HG03175 (cell line): ENCODE data around the gene KCNIP4.
"Not testable (repeated sequence)": the region's sequence is repeated elsewhere in the genome, so short reads cannot be mapped to it uniquely, and the experiment has no call there.

Source experiments
- ATAC-seq: cut with Tn5 transposase; IDR thresholded peaks from one replicate; pipeline ENCODE4 v1.9.1; 2021; ENCODE audit warnings: mild to moderate bottlenecking, moderate library complexity; ENCODE audit not compliant: unreplicated experiment

KCNIP4 gene

DNA sequence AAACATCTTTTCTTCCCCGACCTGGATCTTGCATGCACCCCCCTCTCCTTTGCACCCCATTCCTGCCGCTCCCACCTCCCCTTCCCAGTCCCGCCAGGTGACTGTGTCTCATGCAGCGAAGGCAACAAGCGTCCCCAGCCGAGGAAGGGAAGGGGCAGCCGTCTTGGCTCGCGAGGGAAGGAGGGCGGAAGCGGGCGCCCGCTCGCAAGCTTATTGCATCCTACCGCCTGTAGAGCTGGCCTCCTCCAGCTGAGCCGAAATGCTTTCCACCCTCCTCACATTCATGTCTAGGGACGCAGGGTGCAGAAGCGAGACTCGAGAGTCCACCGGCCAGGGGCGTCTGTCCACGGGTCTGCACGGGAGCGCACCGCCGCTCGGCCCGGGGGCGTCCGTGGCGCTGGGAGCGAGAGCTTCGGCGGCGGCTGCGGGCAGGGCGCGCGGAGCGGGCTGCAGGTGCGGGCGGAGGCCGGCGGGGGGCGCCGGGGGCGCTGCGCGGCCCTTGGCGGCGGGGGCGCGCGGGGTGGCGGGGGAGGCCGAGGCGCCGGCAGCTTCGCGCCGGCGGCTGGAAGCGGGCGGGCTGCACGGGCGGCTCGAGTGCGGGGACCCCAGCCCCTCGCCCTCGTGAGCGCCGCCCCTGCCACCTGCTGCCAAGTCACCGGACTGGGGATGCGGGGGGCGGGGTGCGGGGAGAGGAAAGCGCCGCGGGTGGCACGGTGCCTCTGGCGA, at the start of gene KCNIP4:
Gene KCNIP4 (minus strand): TSS at position 426 of the 726 bp plus-strand sequence.
- no peak for ATAC-seq

DNA sequence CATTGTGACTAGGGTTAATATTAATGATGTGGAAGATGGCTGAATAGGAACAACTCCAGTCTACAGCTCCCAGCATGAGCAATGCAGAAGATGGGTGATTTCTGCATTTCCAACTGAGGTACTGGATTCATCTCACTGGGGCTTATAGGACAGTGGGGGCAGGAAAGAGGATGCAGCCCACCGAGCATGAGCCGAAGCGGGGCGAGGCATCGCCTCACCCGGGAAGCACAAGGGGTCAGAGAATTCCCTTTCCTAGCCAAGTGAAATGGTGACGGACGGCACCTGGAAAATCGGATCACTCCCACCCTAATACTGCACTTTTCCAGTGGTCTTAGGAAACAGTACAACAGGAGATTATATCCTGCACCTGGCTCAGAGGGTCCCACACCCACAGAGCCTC, 48.0 kb upstream of the KCNIP4 start:
- ATAC-seq, result not testable (repeated sequence)

DNA sequence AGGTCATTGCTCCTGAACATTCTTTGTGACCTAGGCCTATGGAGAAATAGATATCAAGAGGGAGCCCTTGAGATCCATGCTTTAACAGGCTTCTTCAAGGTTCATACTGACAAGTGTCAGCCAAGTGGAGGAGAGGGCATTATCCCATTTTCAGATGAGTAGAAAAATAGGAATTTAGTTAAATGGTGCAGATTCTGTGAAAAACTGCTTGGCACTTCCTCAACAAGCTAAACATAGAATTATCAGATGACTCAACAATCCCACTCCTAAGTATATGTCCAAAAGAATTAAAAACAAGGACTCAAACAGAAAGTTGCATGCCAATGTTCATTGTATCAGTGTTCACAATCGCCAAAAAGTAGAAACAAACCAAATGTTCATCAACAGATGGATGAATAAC, 43.8 kb upstream of the KCNIP4 start:
- no peak for ATAC-seq

DNA sequence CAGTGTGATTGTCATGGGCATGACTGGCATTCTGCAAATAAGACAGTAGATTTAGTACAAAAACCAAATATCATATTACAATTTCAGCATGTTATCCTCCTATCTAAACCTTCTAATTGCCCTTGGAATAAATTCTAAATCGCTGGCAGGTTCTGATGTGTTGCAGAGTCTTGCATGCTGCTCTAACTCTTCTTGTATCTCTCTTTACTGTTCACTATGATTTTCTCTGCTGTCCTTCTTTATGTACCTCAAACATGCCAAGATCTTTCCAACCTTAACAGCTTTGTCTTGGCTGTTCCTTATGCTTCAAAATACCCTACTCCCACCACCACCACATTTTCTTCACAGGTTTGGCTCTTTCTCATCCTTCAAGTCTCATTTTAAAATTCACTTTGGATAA, 43.0 kb upstream of the KCNIP4 start:
- ATAC-seq, result no peak

DNA sequence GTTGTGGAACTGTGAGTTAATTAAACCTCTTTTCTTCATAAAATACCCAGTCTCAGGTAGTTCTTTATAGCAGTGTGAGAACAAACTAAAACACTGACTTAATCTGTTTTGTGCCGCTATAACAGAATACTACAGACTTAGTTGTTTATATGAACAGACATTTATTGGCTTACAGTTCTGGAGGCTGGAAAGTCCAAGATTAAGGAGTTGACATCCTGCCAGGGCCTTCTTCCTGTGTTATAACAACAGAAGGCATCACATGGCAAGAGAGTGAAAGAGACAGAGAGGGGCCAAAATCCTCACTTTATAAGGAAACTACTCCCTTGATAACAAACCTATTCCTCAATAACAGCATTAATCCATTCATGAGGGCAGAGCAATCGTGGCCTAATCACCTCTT, 42.5 kb upstream of the KCNIP4 start:
- ATAC-seq, result no peak

DNA sequence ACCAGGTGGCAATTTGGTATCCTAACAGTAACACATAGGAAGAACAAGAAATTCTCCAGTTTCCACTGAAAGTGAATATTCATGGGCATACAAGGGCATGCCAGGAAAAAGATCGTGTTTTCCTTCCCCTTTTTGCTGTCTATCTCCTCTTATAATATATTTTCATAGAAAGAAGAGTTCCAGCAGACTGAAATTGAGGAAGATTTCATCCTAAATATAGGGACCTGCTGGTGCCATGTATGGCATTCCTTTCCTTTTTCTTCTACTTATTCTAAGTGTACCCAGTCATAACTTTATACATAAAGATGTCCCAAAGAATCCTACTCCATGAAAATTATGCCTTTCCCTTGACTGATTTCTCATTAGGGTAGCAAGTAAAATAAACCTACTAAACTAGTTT, 40.8 kb upstream of the KCNIP4 start:
- no peak for ATAC-seq

DNA sequence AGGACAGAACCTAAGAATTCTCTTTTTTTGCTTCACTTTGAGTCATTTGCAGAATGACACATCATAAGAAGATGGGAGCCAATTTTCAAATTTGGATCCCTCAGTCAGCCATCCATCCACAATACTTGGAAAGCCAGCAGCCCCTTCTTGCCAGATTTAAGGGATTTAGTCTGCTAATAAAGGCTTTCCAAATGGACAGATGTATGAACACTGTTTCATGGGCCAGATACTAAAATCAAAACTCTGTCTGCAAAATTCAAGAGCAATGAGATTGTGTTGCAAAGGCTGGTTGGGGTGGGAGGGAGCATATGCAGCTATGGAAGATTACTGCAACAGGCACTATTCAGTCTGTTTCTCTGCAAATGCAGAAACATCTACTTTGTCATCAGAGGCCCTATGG, 37.7 kb upstream of the KCNIP4 start:
- ATAC-seq, result no peak

DNA sequence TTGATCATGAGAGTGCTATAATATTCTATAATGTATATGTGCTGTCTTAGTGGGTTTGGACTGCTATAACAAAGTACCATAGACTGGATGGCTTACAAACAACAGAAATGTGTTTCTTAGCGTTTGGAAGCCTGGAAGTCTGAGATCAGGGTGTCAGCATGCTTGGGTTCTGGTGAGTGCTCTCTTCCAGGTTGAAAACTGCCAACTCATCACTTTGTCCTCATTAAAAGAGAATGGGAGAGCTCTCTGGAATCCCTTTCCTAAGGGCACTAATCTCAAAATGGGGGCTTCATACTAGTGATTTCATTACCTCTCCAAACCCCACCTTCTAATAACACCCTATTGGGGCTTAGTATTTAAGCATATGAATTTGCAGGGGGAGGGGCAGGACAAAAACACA, 33.5 kb upstream of the KCNIP4 start:
- ATAC-seq, result no peak

DNA sequence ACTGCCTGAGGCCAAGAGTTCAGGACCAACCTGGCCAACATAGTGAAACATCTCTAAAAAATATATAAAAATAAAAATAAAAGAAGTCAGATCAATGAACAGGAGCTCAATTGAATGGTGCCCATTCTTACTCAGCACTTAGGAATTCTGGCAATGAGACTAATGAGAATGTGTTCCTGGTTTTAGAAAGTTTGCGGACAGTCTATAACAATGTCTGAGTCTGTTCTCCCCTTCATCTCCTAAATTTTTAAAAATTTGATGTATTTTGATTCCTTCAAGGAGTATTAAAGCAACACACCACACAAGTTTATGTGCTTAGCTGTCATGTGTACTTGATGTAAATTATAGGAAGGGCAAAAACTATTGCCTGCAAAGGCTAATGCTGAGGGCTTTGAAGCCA, 30.6 kb upstream of the KCNIP4 start:
- ATAC-seq, result no peak

DNA sequence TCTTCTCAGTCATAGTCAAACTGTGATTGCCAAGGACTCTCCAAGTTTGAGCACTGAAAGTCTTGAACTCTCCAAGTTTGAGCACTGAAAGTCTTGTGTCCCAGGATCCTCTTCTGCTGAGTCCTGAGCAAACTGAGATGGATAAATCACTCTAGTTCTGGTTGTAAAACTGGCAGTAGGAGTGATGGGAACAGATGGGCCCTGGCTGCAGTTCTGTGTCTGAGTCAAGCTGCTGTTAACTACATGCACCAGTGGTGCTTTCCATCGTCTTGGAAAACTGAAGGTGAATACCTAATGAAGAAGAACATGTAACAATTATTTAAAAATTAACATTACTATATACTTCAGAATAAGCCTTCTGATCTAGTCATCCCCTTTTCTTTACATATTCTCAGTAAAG, 27.6 kb upstream of the KCNIP4 start:
- ATAC-seq, result no peak

DNA sequence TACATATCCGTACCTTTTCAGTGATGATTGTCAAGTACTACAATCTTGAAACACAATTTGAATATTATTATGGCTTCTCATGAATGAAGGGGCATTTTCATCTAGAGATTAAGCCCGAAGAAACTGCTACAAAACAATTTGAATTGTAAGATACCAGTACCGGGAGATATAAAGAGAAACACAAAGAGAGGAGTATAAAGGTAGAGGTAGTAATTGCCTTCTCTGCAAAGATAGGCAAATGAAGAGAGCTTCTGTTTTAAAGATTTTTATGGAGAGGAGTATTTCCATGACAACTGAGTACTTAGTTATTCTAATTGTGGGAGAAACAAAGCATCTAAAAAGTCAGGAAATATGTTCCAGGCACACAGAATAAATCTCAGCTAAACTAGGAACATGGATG, 25.3 kb upstream of the KCNIP4 start:
- ATAC-seq, result no peak

DNA sequence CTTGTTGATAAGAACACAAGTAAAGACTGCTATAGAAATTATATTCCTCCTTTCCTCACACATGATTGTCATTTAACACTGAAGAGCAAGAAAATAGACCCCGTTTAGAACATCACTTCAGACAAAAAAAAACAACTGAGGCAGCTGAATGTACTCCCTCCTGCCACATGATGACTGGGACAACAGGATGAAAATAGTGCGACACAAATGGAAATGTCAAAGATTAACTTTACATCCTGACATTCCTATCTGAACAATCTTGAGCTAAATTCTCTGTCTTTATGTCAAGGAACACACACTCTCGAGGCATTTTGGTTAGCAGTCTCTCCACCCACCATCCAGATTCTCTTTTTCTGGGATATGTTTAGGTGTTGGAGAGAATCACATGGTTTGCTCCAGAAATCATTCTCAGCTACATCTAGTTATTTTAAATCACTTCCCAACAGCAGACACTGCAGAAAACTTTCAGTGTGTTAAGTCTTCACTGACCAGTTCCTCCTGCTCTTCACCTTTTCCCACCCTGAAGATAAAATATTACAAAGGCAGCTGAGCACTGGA, 16.3 kb upstream of the KCNIP4 start:
- ATAC-seq, result no peak

DNA sequence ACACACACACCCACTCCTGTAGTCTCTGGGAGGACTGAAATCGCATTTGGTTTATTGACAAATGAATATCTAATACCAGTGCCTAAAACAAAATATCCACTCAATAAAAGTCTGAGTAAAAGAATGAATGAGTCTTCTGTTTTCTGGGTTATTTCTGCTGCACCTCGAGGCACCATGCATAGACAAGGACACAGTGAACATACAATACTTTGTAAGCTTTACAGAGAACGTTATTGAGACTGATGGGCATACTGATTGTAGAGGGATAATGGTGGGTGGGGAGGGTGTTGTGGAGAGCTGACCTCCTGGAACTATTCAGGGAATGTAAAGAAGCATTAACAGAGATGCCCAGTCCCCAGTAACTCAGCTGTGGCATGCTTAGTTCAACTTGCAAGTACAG, 14.1 kb upstream of the KCNIP4 start:
- no peak for ATAC-seq

DNA sequence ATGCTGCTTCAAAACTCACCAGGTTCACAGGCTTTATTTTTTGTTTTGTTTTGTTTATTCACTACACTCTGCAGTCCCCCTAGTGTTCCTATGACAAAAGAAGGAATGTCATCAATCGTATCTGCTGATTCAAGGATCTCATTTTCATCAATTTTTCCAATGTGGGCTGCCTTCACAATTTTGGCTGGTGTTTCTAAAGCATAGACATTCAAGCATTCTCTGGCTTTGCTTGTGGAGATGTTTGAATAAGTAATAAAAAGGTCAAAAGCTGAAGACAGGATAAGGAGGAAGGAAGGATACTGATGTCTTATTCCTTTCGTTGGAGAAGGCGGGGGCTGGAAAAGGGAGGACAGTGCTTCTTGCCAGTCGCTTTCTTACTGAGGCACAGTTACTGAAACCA, 12.2 kb upstream of the KCNIP4 start:
- no peak for ATAC-seq

DNA sequence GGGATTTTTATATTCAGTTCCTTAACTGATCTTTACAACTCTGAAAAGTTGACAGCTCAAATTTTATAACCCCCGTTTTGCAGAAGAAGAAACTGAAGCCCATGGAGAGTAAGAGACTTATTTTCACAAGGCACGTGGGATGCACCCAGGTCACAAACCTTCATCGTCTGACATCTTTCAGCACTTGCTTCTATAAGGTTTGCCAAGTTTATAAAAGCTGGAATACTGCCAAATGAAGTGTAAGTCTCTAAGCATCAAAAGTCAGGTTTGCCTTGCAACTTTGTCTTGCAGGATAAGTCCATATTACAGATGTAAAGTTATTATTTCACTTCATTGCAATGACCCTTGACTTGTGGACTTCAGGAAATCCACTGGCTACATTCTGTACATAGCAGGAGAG, 6.3 kb upstream of the KCNIP4 start:
- ATAC-seq, result no peak

DNA sequence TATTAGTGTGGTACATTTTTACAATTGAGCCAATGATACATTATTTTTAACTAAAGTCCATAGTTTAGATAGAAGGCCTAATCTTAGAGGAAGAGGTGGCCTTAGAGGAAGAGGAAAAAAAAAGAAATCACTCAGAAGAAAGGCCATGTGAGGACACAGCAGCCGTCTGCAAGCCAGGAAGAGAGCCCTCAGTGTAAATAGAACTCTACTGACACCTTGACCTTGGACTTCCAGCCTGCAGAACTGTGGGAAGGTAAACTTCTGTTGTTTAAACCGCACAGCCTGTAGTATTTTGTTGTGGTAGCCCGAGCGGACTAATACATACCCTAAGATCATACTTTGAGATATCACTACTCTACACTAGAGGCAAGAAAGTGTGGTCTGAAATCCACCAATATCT, 5.1 kb upstream of the KCNIP4 start:
- no peak for ATAC-seq

DNA sequence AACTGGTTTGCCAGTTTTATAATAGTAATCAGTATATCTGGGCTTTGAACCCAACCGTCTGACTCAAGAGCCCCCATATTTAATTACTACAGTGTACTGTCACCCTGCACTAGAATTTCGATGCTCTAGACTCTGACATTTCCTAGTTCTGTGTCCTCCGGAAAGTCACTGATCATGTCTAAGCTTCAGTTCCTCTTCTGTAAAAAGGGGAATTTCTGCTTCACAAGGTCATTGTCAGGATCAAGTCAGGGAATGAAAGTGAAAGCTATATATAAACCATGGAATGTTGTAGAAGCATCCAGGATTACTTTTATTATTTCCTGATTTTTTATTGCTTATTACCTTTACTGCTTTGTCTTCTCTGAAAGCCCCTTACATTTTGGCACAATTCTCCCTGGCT, 4.0 kb upstream of the KCNIP4 start:
- ATAC-seq, result no peak

DNA sequence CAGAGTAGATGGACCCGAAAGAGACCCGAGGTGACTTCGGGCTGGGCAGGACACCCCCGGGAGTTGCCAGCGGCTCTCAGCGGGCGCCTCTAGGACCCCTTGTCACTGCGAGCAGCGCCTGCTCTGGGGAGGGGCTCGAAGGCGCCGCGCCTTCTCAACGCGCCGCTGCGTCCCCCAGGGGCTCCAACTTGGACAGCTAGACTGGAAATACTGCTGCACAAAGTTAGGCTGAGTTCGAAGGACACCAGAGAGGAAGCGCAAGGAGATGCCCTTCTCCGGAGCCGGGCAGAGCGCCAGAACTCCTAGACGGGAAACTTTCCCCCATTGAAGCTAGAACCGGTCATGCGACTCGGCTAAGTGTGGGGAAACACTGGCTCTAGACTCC, 493 bp upstream of the KCNIP4 start:
- ATAC-seq, result no peak

DNA sequence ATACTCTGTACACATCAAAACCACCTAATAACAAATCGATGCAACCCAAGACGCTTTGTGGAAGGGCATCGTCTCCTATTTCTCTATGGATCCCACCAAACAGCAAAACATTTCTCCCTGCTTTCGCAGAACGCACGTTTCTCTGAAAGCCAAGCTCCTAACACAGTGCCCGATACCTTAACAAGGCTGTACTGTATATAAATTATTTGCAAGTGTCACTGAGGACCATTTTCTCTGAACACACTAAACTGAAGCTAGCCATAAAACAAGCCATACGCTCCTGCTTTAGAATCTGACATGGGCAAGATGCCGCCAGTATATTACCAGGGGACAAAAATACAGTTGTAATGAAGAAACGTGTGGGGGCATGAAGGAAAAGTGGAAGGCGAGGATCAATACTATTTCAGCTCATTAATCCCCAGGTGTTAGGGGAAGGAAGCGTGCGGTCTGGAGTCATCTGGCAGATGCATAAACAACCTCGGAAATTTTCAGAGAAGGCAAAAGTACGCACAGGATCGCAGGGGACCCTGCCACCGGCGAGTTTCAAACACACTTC, 703 bp downstream of the KCNIP4 start:
- no peak for ATAC-seq

DNA sequence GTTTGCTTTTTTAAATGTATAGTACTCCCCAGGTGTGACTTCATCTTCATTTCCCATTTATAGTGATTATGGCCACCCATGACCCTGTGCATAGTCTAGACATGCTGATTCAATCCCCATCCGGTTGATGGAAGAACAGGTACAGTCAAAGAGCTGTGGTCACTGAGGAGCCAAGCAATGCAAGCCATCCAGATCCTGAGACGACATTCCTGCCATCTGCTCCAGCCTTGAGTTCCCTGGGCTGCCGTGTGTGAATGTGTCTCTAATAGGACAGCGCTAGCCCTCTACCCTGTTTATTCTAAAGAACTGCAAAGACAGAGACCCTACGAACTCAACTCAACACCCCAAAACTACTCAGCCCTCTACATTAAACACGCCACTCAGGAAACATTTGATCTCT, 1.7 kb downstream of the KCNIP4 start:
- no peak for ATAC-seq

DNA sequence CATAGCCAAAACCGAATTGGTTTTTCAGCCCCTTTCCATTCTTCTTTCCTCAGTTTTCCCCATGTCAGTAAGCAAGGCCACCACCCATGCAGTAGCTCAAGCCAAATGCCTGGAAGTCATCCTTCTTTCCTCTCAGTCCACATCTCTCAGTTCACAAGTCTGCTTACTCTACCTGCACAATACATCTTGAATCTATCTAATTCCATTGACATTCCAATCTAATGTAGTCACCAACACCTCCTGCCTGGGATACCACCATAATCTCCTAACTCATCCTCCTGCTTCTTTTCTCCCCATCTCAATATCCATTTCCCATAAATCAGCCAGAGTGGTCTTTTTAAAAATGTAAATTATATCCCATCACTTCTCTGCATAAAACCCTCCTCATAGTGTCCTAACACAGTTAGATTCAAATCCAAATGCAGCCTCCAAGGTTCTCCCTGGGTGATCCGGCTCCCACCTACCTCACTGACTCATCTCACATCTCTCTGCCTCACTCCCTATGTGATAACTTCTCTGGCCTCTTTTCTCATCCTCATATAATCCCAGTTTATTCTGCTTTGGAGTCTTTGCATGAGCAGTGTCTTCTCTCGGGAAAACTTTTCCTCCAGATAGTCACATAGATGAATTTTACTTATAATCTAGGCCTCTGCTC, 26.9 kb downstream of the KCNIP4 start:
- ATAC-seq, result no peak

DNA sequence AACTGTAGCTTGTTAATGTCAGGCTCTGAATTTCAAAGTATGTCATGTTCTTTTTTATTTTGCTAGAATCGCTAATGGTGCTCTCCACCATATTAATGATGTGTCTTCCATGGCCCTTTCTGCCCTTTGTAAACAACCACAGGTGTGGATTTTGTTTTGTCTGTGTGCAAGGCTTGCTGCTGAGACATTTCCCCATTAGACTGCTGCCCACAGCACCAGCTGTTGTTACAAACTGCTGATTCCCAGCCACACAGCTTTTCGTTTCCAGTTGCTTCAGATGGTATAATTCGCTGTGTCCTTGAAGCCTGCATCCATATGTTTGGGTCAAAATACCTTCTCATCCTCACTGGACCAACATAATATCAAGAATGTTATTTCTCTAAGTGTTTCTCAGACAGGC, 32.8 kb downstream of the KCNIP4 start:
- no peak for ATAC-seq
